Pons (tissue), 1 donor: Measurements from ENCODE around the gene C17orf50.

Source experiments
- DNase-seq: peaks from one replicate; pipeline ENCODE4 v3.0.0-alpha.2; 2016; ENCODE audit warnings: low spot score

The C17orf50 gene

DNA sequence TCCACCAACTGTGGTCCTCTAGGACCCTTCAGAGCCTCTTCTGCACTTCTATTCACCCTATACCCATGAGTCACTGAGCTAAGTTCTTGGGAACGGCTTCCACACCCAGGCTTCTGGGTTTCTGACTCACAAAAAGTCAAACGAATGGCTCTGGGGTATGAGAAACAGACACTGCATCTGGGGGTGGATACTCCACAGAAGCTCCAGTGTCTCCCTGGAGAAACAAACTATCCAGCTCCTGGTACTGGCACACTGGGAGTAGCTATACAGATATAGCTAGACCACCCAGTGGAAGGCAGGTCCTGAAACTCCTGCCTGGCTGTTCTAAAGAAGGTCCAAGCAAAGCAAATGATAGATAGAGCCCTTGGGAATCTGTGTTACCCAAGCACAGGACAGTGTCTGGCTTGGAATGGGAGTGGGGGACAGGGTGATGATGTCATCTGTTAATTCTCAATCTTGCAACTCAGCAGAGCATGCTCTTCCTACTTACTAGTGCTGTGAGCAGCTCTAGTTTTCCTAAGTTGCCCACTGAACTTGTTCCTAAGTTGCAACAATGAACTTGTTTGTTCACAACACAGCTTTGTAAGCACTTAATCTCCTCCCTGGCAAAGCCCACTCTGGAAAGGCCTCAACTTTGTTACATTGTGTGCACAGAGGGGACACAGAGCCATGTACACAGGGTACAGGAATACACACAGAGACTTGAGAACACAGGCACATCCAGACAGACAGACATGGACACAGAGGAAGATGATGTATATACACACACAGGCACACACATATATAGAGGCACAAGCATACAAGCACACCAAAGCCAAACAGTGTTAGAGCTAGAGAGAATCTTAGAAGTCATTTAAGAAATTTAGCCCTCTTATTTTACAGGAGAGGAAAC, 28.0 kb downstream of the C17orf50 start:
- no peak for DNase-seq

DNA sequence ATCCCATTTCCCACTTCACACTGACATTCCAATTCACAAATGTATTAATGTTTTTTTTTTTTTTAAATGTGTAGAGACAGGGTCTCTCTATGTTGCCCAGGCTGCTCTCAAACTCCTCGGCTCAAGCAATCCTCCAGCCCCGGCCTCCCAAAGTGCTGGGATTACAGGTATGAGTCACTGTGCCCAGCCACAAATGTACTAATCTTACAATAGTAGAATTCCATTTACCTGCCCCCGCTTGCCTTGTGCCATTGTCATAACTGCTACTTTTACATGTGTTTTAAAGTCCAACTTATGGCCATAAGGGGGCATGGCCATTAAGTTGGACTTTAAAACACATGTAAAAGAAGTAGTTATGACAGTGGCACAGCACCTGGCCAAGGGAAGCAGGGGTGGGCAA, 30.2 kb downstream of the C17orf50 start:
- DNase-seq: no peak

DNA sequence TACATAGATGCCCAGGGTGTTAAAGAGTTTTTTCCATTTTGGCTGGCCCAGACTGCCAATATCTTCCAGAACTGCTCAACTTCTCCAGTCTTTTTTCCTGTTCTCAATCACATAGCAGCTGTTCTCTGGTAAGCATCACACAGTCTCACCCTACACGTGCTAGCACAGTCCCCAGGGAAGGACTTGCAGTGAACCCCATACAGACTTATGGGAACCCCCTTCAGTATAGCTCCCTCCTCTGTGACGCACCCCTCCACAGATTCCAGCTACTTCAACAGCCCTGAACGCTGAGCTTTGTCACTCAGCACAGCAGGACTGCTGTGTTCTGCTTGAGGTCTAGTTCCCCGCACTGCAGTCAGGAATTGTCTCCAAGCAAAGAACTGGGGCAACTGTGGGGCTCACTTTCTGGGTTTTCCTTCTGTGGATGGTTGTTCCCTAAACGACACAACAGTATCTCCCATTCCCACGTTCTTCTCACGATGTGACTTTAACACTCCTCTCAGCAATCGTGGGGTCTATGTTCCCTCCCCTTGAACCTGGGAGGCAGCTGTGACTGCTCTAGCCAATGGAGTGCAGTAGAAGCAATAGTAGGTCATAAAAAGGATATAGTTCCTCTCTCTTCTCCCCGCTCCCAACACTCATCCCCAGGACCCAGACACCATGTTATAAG, 31.1 kb downstream of the C17orf50 start:
- no peak for DNase-seq

DNA sequence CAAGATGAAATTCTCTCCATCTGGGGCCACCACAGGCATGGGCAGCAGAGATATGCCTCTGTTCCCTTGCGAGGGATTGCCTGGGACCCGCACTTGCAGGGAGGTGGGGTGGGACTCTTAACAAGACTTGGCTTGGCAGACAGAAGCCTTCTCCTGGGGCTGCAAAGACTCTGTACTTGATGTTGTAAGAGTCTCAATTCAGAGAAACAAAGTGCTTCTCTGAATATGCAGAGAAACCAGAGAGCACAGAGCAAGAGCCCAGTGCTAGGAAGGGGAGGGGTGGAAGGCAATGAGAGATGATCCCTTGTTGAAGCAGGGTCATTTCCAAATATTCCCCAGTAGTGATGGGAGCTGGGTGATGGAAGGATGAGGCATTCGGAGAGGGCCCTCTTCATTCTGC, 32.6 kb downstream of the C17orf50 start:
- DNase-seq: no peak

DNA sequence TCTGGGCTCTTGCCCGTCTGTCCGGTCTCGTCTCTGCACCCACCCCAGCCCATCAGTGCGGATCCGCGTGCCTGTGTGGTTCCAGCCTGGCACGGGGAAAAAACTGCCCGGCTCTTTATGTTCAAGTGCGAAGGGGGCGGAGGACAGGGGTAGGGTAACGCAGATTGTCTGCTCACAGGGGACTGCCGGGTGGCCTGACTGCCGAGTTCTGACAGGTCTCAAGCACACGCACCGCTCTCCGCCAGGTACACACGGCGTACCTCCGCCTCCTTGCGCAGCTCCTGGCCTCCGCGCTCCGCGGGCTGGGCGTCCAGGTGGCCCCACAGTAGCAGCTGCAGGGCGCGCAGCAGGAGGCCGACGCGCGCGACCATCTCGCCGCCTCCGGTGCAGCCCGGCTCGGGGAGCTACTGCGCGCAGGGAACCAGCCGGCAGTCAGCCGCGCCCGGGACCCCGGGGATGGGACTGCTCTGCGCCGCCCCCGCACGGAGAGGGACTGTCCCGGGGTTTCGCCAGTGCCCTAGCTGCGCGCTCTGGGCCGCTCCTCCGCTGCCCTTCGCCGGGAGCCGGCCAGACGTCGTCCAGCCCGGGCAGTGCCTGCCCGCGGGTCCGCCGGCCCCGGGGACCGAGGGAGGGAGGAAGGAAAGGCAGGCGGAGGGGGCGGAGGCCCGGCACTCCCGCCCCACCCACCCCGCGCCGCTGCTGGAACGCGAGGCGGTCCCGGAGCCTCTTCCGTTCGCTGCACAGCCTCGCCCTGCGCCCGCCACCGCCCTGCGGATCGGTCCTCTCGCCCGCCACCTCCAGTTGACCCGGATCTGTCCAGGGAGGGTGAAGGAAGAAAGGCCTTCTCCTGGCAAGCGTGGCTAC, 34.6 kb downstream of the C17orf50 start, which contains the start of gene MMP28:
MMP28 (minus strand) TSS at position 635 of the 864 bp plus-strand sequence; CDS start at position 371, 264 bp downstream.
- no peak for DNase-seq

DNA sequence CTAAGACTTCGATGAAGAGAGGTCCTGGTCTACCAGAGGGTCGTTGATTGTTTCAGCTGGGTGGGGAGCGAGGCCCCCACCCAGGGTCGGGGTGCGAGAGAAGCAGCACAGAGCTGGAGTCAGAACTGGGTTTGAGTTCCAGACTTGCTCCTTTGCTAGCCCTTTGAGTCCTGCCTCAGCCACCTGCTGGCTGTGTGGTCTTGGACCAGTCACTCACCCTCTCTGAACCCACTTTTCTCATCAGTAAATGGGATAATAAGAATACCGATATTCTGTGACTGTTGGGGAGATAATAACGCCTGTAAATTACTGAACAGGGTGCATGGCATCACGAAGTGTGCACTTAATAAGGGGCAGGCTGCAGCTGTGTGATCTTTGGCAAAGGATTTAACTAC, 35.2 kb downstream of the C17orf50 start:
- no peak for DNase-seq

DNA sequence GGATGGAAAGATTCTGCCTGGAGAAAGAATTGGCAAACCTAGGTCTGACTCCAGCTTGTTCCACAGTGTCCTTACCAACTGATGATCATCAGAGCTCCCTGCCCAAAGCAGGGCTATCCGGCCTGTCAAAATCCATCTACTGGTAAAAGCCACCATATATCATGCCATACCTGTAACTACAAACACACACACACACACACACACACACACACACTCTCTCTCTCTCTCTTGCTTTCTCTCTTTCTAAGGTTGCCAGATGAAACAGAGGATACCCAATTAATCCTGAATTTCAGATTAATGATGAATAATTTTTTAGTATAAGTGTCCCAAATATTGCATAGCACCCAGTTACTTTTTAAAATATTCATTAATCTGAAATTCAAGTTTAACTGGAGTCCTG, 36.3 kb downstream of the C17orf50 start:
- no peak for DNase-seq

DNA sequence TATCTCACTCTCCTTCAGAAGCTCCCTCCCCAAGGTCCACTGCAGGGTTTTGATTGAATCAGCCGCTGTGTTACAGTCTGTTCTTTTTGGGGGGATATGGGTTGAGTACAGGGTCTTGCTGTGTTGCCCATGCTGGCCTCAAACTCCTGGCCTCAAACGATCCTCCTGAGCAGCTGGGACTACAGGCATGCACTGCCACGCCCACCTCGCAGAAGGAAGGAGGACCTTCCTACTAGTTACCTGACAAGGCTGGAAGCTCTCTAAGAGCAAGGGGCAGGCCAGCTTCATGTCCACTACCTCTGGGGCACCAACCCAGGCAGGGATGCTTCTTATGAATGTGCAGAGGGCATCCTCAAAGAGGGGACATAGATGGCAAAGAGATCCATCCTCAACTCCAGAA, 36.7 kb downstream of the C17orf50 start:
- no peak for DNase-seq

DNA sequence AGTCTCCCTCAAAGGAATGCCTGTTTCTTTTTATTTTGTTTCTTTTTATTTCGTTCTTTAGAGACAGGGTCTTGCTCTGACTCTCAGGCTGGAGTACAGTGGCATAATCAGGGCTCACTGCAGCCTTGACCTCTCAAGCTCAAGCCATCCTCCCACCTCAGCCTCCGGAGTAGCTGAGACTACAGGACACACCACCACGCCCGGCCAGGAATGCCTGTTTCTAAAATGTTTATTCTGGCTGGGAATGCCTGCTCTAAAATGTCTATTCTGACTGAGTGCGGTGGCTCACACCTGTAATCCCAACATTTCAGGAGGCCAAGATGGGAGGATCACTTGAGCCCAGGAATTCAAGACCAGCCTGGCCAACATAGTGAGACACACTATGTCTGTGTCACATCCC, 37.2 kb downstream of the C17orf50 start:
- no peak for DNase-seq

DNA sequence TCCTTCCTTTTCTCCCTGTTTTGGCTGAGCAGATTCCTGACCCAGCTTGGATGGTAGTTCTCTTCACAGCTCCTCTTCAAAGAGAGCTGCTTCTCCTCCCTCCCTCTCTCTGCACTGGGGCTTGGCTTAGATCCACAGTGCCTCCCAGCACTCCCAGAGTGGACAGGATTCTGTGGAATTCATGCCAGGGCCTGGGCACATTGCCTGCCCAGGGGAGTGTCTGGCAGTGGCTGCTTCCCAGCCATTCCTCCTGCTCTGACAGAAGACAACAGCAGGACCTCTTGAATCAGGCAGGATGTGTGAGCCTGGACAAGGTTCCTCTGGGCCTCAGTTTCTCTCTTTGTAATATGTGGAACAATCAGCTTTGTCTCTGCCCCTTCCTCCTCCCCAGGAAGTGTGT, 39.3 kb downstream of the C17orf50 start:
- DNase-seq: peak; percentile 72

DNA sequence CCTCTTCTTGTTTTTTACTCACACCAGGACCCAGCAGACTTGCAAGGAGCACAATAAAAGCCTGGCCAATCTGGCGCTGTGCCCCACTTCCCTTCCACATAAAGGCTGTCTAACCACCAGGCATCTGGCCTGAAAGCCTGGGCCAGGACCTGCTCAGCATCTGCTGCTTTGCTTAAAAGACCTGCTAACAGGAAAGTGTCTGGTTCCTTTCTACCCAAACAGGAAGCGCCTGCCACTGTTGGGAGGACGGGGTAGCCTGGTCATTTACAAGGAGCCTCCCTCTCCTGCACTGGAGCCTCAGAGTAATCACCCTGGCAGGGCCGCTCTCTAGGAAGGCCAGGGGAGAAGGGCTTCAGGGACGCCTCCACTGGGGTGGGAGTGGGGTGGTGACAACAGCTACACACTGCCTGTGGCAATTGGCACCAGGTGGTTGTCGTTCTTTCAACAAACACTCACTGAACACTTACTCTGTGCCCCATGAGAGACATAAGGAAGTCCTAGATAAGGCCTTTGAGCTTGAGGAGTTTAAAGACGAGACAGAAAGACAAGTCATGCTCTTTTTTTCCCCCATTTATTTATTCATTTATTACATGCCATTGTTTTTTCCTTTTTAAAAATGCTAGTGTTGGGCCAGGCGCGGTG, 41.0 kb downstream of the C17orf50 start:
- DNase-seq: peak; percentile 86

DNA sequence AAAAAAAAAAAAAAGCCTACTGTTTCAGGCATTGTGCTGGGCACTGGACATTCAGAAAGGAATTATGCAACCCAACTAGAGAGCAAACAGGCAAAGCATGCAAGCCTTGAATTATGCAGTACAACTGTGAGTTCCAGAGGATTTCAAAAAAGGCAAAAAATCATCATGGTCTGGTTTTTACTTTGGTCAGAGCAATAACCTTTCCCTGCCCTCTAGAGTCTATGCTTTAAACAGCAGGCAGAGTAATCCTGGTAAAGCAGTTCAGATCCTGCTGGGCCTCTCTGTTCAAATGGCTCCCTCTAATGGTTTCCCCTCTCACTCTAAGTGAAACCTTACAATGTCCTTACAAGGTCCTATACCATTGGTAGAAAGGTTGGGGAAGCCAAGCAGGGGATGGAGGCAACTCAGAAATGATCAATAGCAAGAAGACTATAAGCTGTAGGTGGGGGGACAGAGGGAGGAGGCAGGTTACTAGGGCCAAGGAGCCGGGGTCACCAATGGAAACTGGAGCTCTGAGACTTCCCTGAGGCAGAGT, 44.0 kb downstream of the C17orf50 start:
- peak; percentile 93 for DNase-seq

DNA sequence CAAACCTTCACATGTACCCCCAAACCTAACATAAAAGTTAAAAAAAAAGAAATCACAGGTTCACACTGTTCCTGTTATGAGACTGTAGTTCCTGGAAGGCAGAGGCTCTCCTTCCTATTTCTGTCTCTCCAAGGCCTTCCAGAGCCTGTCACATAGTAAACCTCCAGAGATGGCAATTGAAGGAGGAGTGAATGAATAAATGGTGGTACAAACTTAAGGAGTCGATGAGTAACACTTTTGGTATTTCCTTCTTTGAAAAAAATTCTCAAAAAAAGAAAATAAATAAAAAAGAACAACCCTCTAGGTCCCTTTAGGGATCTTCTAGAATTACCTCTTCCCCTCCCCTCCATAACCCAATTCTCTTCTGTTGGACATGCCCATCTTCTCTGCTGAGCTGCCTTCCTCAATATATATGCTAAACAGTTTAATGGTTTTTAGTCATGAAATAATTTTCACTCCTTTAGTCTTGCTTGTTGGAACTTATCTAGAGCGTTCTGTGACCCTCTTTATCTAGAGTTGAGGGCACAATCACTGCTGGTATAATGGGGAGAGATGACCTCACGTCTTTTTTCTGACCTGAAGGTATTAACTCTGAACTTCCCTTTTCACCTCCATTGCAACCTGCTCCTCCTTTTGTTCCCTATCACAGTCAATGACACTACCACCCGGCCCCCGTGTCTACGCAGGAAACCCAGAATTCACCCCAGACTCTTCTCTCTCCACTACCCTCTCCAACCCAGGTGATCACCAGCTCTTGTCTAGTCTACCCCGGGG, 46.9 kb downstream of the C17orf50 start:
- DNase-seq: no peak

DNA sequence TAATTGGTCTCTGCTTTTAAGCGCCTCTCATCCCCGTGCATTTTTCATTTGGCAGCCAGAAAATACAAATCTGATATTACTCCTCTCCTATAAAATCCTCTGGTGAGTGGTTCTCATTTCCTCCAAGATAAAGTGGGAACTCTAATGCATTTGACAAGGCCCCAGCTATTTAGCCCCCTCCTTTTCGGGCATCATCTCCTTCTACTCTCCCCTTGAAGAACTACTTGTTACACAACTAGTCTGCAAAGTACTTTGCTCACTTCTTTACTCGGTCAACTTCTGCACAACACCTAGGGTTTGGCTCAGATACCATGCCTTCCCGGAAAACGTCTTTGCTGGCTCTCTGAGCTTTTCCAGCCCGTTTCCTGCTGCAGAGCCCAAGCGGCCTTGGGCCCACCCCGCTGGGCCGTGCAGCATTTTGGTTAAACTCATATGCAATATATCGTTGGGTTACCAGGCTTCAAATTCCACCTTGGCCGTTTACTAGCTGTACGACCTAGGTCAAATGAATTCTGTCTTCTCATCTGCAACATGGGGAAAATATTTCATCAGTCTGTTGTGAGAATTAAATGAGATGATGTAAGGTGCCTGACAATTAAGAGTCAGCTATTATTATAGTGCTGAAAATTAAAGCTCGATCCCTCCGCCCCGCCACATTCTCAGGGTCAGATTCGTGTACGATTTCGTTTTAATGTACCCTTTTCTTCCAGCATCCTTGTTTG, 47.7 kb downstream of the C17orf50 start:
- no peak for DNase-seq

DNA sequence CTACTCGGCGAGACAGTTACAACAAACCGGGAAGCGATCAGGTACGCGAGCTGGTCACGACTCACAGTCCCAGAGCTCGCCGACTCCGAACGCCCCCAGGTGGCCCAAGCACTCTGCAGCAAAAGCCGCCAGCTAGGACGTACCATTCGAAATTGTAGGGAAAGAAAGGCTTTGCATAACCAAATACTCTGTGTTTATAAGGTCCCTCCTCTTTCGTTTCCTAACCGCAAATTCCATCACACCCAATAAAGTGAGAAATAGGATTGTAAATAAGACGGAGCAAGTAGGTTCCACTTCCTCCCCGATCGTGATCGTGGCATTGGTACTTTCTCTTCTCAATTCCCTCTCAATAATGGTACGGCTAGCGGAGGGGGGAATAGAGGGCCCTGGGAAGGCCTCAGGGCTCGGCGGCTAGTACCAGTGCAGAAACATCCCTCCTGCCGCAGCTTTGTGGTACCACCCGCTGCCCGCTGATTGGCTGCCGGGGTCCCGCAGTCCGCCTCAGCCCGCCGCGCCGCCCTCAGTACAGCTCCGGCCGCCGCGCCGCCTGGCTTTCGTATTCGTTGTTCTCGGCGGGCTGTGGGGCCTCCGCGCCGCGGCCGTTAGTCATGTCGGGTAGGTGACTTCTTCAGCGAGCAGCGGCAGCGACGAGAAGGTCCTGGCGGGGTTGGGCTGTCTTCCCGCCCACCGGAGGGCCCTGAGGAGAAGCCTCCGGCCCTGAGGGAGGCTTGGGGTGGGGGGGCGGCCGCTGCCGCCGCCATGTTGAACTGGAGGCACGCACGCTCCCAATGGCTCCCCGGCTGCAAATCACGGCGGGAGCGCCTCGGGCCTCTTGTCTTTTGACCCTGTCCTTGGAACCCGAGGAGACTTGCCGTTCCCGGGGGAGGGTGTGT, 48.5 kb downstream of the C17orf50 start, which contains the start of gene TAF15:
TAF15 (plus strand) TSS at position 523 of the 893 bp plus-strand sequence; CDS start at position 609, 86 bp downstream.
- peak; percentile 99 for DNase-seq

DNA sequence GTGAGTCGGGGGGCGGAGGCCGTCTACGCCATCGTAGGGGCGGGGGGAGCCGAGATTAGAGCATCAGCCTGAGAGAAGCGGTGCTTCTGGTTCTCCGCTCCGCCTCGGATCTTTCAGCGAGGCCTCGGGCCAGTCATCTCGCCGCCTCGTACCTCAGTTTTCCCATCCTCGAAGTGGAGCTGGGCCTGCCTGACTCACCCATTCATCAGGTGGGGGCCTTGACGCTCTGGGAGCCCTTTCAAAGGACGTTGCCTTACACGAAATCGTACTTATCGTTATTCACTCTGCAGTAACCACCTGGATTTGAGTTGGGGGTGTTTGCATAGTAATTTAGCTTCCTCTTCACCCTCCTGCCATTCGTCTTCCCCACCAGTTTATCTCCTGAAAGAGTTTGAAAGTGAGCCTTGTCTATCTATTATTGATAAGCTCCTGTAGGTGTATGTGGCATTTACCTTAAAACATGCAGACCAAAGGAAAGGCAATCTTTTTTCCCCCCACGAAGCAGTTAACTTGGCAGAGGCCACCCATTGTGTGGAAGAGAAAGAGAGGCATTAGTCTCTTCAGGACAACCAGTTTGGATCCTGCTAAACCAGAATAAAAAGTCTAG, 49.3 kb downstream of the C17orf50 start:
- no peak for DNase-seq

DNA sequence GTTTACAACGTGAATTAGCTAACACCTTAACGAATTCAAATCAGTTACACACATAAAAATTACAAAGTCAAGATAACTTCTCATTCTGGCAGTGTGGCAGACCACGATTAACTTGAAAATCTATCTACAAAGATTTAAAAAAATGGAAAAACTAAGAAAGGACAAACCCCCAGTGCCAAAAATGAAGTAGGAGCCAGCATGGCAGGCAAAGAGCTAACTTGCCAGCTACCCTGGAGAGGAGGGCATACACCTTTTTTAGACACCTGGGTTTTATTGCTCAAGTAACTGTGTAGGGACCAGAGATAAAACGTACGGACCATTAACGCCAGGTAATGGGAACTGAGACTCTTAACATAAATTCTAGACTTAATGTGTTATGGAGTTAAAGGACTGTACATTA, 51.1 kb downstream of the C17orf50 start:
- DNase-seq: no peak

DNA sequence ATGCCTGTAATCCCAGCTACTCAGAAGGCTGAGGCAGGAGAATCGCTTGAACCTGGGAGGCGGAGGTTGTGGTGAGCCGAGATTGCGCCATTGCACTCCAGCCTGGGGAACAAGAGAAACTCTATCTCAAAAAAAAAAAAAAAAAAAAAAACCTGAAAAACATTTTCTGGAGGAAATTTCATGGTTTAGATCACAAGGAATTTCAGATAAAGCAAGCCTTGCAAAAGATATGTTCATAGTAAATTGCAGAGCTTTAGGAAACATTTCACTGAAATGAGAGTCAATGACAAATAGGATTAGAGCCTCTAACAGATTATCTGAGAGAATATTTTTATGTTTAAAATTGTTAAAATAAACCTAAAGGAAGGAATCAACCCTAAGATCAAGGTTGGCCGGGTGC, 51.8 kb downstream of the C17orf50 start:
- no peak for DNase-seq
